HT1080 (cell line): ENCODE measurements around the gene FAM168B. TPM values are rescaled to one million over a fixed set of nuclear protein-coding genes. Genes with fewer than 3 reads are reported as not detected.
"Not testable (repeated sequence)": the region's sequence is repeated elsewhere in the genome, so short reads cannot be mapped to it uniquely, and the experiment has no call there.

Experiments
- DNase-seq: peaks from one replicate; pipeline ENCODE4 v3.0.0-alpha.2; 2015; ENCODE audit warnings: low read depth
- total RNA-seq: library from RNA; depleted of rRNA; stranded (reverse); fragments of >200 nt; shearing (Covaris generic); gene quantifications from 2 replicates; pipeline ENCODE4 v1.2.3, GENCODE V29; 2014

Gene FAM168B
- total RNA-seq, 1 experiment from 2014 or later, result 118 TPM

DNA sequence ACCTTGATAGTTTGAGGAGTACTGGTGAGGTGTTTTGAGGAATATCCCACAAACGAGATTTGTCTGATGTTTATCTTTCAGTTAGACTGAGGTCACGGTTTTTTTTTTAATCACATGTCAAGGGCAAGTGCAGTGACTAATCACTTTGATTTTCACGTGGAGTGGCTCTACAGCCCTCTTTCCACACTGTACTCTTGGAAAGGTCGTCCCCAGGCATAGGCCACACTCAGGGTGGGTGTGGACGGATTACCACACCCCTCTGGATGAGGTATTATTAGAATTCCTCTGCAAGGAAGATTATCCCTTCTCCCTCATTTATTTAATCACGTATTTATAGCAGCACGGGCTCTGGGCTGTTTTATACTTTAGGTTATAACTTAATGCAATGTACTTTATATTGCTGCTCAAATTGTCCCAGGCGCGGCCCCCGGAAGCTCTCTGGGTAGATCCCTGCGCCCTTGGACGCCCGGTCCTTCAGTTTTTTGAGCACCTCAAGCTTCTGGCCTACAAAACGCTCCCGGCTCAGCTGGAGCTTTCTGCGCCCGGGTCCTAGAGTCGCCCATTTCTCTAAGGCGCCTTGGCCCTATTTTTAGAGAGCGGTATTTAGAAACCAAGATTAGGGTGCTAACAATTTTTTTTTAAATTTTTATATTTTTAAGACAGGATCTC is 11.4 kb upstream of the FAM168B start:
- DNase-seq, result peak; percentile 75

- no peak for DNase-seq
These were observed 9.9 kb upstream of the FAM168B start for GRCh38 chr2:131103165-131103564.

- DNase-seq, result no peak
These were observed 1.4 kb upstream of the FAM168B start for GRCh38 chr2:131094463-131095281.

GRCh38 chr2:131093696-131094462 is 619 bp upstream of the FAM168B start:
- DNase-seq, result no peak

GRCh38 chr2:131092458-131093005 is 728 bp downstream of the FAM168B start:
- DNase-seq, result no peak

DNA sequence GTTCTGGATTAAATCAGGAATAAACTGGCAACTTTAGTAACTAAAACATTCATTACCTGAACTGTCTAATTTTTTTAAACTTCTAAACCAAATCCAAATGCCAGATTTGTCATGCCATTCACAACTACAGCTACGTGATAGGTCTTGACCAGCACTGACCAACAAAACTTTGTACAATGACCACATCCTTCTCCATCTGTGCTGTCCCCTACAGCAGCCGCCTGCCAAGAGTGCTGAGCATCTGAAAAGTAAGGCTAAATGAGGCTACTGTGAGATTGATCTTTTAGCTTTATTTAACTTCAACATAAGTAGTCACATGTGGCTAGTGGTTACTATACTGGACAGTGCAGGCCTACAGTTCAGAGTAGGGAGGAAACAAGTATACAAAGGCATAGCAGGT is 7.6 kb downstream of the FAM168B start:
- DNase-seq, result no peak

DNA sequence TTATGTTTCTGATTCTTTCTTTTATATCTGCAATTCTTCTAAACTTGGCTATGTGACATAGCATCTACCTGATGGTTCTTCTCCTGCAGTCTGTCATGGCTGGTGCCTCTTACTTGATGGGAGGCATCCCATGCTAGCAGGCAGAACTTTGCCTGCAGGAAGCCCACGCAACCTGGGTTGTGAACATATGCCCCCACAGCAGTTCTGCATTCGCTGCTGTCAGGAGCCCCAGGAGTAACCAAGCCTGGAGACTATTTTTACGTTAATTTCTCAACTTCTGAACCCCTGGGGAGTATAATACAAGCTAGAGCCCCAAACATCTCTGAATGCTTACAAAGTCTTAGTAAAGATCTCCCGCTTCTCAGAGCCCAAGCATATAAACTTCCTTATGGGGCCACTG is 12.1 kb downstream of the FAM168B start:
- DNase-seq, result no peak

DNA sequence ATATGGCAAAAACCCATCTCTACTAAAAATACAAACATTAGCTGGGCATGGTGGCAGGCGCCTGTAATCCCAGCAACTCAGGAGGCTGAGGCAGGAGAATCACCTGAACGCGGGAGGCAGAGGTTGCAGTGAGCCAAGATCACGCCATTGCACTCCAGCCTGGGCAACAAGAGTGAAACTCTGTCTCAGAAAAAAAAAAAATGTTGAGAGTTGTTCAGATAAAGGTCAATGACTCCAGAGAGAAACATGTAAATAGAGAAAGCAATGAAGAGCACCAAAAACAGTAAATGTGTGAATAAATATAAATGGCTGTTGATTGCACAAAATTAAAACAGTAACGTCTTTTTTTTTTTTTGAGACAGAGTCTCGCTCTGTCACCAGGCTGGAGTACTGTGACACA is 13.3 kb downstream of the FAM168B start:
- DNase-seq, result not testable (repeated sequence)

GRCh38 chr2:131077966-131078365 is 15.3 kb downstream of the FAM168B start:
- DNase-seq, result no peak

DNA sequence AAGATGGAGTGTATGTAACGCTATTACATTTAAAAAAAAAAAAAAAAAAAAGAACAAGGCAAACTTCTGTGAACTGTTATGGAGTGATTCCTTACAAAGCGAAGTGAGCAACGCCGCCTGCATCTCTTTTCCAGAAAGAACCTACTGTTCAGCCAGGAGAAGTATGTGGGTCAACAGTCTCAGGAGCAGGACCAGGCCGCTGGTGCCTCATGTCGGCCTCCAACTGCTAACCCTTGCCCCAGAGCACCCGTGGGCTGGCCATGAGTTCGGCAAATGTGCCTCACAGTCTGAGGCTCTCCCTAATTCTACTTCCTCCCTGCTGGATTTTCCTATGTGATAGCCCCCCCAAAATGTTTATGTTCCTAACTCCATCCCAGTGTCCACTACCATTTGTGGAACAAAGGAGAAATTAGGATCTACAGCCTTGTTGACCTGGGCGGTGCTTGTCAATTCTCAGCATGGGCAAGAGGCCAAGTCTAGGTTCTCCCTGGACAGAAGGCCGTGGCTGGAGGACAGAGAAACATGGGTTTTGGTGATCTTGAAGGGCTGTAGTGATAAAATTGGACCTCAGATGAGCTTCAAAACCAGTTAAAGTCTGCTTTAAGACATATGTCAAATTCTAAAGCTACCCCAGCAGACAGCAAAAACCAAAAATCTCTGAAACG is 15.9 kb downstream of the FAM168B start:
- DNase-seq, result no peak

- DNase-seq, result no peak
These were observed 16.6 kb downstream of the FAM168B start for GRCh38 chr2:131076707-131077106.

DNA sequence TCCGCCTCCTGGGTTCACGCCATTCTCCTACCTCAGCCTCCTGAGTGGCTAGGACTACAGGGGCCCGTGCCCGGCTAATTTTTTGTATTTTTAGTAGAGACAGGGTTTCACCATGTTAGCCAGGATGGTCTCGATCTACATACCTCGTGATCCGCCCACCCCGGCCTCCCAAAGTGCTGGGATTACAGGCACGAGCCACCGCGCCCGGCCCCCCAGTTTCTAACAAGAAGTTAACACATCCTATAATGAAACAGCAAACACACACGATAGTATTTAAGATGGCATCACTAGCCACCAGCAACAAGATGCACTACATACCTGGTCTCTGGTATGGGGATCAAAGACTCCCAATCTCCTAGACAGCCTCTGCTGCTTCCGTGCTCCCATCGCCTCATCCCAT is 17.7 kb downstream of the FAM168B start:
- DNase-seq, result not testable (repeated sequence)

DNA sequence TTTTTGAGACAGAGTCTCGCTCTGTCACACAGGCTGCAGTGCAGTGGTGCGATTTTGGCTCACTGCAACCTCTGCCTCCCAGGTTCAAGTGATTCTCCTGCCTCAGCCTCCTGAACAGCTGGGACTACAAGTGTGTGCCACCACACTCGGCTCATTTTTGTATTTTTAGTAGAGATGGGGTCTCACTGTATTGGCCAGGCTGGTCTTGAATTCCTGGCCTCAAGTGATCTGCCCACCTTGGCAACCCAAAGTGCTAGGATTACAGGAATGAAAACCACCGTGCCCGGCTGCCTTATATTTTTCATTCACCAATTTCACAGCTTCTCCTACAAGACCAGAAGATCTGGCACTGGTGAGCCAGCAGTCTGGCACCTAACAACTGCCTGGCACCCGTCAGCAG is 25.1 kb downstream of the FAM168B start:
- not testable (repeated sequence) for DNase-seq

GRCh38 chr2:131067465-131068125 is 25.7 kb downstream of the FAM168B start:
- DNase-seq, result no peak

GRCh38 chr2:131064589-131065512 is 28.4 kb downstream of the FAM168B start:
- no peak for DNase-seq

GRCh38 chr2:131063501-131064283 is 29.6 kb downstream of the FAM168B start:
- no peak for DNase-seq

DNA sequence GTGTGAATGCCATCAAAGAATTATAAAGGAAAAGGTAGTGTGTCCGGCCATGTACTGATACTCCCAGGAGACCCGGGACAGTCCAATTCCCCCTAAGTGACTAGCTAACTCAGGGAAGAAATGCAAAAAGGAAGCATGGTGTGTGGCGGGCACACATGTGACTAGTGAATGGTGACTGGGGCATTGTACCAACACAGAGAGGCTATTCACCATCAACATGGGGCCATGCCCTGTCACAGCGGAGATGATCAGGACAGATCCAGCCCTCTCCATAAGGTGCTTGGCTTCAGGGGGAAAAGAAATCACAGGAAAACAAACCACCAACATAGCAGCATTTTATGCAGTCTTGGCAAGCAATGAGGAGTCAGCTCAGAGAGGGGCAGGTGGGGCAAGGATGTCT is 34.3 kb downstream of the FAM168B start:
- DNase-seq, result no peak

- DNase-seq, result no peak
These were observed 34.9 kb downstream of the FAM168B start for GRCh38 chr2:131058214-131058843.
